GM12878 (cell line): ENCODE data around the gene ATN1. TPM values are rescaled to one million over a fixed set of nuclear protein-coding genes. Genes with fewer than 3 reads are reported as not detected.

Source experiments
- BACH1 ChIP-seq: fragments of 450-650 bp; IDR thresholded peaks from 2 replicates; pipeline ENCODE4 v1.6.1; 2017; ENCODE audit warnings: mild to moderate bottlenecking, borderline replicate concordance
- LARP7 ChIP-seq: fragments of 450-650 bp; IDR thresholded peaks from 2 replicates; pipeline ENCODE4 v1.6.1; 2017; ENCODE audit warnings: mild to moderate bottlenecking
- TBL1XR1 ChIP-seq: IDR thresholded peaks from 2 replicates; pipeline ENCODE4 v1.6.1; 2012; ENCODE audit warnings: low read depth, low read length, improper control_type of control experiment
- polyA plus RNA-seq, 11 experiments: library from polyadenylated mRNA; depleted of rRNA in 4 of 11; unstranded in 6 of 11; stranded (reverse) in 5 of 11; fragments of >200 nt; fragmentation: Nextera tagmentation in 4 of 11; fragmentation: Illumina TruSeq in 1 of 11; extraction: Ambion mirVana in 4 of 11; extraction: Trizol in 1 of 11; gene quantifications; 1 replicate in 1 of 11; 2 replicates in 10 of 11; pipeline versions ENCODE4 v1.2.1 to v1.2.3, GENCODE V29; 2011 to 2016; ENCODE audit warnings: inconsistent platforms in 2 of 11, missing spikeins in 2 of 11, low read depth in 1 of 11
- total RNA-seq, 4 experiments: library from RNA; depleted of rRNA in 3 of 4; stranded (reverse); fragments of >200 nt in 3 of 4; fragmentation: Illumina TruSeq in 1 of 4; extraction: Trizol in 1 of 4; gene quantifications; 2 replicates each; pipeline versions ENCODE4 v1.2.1 to v1.2.3, GENCODE V29; 2013 to 2021
- TF ChIP-seq, protein P1 (sequence below): fragments of 450-650 bp; formaldehyde crosslinking; IDR thresholded peaks from 2 replicates; pipeline ENCODE4 v1.5.0; 2022; ENCODE audit warnings: mild to moderate bottlenecking, missing genetic modification characterization
- TF ChIP-seq, protein P2 (sequence below): fragments of 450-650 bp; IDR thresholded peaks from 2 replicates; pipeline ENCODE4 v1.6.1; 2014; ENCODE audit warnings: mild to moderate bottlenecking
- TF ChIP-seq, protein P3 (sequence below): fragments of 450-650 bp; IDR thresholded peaks from 2 replicates; pipeline ENCODE4 v1.6.1; 2016; ENCODE audit warnings: mild to moderate bottlenecking

ATN1 gene
- total and polyA plus RNA-seq, 10 of the 15 experiments (the other 5 are each of a cell fraction or from before 2014, with no cell fraction given), result 0.08 to 44.5 (median 5.0) TPM

DNA sequence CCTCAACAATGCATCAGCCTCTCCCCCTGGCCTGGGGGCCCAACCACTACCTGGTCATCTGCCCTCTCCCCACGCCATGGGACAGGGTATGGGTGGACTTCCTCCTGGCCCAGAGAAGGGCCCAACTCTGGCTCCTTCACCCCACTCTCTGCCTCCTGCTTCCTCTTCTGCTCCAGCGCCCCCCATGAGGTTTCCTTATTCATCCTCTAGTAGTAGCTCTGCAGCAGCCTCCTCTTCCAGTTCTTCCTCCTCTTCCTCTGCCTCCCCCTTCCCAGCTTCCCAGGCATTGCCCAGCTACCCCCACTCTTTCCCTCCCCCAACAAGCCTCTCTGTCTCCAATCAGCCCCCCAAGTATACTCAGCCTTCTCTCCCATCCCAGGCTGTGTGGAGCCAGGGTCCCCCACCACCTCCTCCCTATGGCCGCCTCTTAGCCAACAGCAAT lies 8.5 kb downstream of the ATN1 start (continued):
- TF ChIP-seq, protein P1, sequence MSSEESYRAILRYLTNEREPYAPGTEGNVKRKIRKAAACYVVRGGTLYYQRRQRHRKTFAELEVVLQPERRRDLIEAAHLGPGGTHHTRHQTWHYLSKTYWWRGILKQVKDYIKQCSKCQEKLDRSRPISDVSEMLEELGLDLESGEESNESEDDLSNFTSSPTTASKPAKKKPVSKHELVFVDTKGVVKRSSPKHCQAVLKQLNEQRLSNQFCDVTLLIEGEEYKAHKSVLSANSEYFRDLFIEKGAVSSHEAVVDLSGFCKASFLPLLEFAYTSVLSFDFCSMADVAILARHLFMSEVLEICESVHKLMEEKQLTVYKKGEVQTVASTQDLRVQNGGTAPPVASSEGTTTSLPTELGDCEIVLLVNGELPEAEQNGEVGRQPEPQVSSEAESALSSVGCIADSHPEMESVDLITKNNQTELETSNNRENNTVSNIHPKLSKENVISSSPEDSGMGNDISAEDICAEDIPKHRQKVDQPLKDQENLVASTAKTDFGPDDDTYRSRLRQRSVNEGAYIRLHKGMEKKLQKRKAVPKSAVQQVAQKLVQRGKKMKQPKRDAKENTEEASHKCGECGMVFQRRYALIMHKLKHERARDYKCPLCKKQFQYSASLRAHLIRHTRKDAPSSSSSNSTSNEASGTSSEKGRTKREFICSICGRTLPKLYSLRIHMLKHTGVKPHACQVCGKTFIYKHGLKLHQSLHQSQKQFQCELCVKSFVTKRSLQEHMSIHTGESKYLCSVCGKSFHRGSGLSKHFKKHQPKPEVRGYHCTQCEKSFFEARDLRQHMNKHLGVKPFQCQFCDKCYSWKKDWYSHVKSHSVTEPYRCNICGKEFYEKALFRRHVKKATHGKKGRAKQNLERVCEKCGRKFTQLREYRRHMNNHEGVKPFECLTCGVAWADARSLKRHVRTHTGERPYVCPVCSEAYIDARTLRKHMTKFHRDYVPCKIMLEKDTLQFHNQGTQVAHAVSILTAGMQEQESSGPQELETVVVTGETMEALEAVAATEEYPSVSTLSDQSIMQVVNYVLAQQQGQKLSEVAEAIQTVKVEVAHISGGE (CRISPR knock-in tag), result no peak
- TF ChIP-seq, protein P2, sequence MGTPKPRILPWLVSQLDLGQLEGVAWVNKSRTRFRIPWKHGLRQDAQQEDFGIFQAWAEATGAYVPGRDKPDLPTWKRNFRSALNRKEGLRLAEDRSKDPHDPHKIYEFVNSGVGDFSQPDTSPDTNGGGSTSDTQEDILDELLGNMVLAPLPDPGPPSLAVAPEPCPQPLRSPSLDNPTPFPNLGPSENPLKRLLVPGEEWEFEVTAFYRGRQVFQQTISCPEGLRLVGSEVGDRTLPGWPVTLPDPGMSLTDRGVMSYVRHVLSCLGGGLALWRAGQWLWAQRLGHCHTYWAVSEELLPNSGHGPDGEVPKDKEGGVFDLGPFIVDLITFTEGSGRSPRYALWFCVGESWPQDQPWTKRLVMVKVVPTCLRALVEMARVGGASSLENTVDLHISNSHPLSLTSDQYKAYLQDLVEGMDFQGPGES, result no peak
- TF ChIP-seq LARP7, result no peak
- TF ChIP-seq TBL1XR1, result no peak
- TF ChIP-seq BACH1, result no peak
- TF ChIP-seq, protein P3, sequence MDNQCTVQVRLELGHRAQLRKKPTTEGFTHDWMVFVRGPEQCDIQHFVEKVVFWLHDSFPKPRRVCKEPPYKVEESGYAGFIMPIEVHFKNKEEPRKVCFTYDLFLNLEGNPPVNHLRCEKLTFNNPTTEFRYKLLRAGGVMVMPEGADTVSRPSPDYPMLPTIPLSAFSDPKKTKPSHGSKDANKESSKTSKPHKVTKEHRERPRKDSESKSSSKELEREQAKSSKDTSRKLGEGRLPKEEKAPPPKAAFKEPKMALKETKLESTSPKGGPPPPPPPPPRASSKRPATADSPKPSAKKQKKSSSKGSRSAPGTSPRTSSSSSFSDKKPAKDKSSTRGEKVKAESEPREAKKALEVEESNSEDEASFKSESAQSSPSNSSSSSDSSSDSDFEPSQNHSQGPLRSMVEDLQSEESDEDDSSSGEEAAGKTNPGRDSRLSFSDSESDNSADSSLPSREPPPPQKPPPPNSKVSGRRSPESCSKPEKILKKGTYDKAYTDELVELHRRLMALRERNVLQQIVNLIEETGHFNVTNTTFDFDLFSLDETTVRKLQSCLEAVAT, result no peak
